ENCODE measurements around the gene TMEM52.

- TF ChIP-seq EZH2 (IDR thresholded peaks at IDR 0.05; ENCODE audit: borderline replicate concordance, low read depth, low read length) (no peak), SP1 (CRISPR knock-in tag; IDR thresholded peaks at IDR 0.05) (no peak), POLR2A (conservative IDR thresholded peaks at IDR 0.05) (no peak), ZNF282 (CRISPR knock-in tag; IDR thresholded peaks at IDR 0.05) (no peak), CTCF (IDR thresholded peaks at IDR 0.05 in 2 of 3, conservative IDR thresholded peaks at IDR 0.05 in 1 of 3; ENCODE audit: insufficient read depth in 2 of 3, low read depth in 1 of 3, low read length in 3 of 3) (no peak), SRF (CRISPR knock-in tag; IDR thresholded peaks at IDR 0.05) (no peak), MAX (CRISPR knock-in tag; IDR thresholded peaks at IDR 0.05) (no peak), ZNF408 (CRISPR knock-in tag; IDR thresholded peaks at IDR 0.05; ENCODE audit: low read depth) (no peak), ZNF24 (IDR thresholded peaks at IDR 0.05) (no peak), HCFC1 (IDR thresholded peaks at IDR 0.05; ENCODE audit: low read depth, low read length) (no peak), MTA2 (IDR thresholded peaks at IDR 0.05; ENCODE audit: low read depth) (no peak)
- TF ChIP-seq, protein P1, sequence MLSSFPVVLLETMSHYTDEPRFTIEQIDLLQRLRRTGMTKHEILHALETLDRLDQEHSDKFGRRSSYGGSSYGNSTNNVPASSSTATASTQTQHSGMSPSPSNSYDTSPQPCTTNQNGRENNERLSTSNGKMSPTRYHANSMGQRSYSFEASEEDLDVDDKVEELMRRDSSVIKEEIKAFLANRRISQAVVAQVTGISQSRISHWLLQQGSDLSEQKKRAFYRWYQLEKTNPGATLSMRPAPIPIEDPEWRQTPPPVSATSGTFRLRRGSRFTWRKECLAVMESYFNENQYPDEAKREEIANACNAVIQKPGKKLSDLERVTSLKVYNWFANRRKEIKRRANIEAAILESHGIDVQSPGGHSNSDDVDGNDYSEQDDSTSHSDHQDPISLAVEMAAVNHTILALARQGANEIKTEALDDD (IDR thresholded peaks at IDR 0.05), result no peak
Observed at GRCh38 chr1:1922956-1923833, 4.1 kb upstream of the TMEM52 start.

Measured in K562 (cell line).